Measurements from ENCODE around the gene GCN1. TPM values are rescaled to one million over a fixed set of nuclear protein-coding genes. Genes with fewer than 3 reads are reported as not detected.
A peak's percentile ranks its signal among the peaks of the same experiment; 100 is the strongest.

The GCN1 gene
- total and polyA plus RNA-seq, 2 donors (not counting 3 experiments of a cell fraction or from before 2014, with no cell fraction given) = 30.1 to 101 TPM

DNA sequence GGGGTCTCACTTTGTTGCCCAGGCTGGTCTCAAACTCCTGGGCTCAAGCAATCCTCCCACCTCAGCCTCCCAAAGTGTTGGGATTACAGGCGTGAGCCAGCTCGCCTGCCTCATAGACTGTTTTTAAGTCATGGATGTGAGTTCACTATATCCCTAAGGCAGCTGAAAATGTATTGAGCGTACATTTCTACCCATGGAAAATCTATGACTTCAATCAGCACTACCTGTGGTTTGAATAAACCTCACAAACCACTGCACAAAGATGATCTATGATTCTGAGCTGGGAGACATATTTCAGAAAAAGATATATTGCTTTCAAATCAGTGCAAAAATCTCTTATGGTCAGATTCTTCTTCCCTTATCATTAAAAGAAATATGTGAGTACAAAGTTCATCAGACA lies 22.5 kb downstream of the GCN1 start:
- dilution Hi-C loops (cut with MboI; ENCODE audit: extremely low pct_ligation_motif_present, low sequenced_read_pairs) (no loop called here), intact Hi-C loops (cut with micrococcal nuclease) (no loop called here)
- peak; percentile 4 for FAIRE-seq
- no TSS peak for BruUV-seq (replicated peaks)
- Histone ChIP-seq H4K20me1 (replicated peaks; ENCODE audit: control insufficient read depth, extremely low read depth, insufficient read depth, low read length) (no peaks in the 10 kb centered on the region), H3K27ac (ENCODE audit: insufficient read depth, low read depth, low read length) (no peak overlapping the region), H3K36me3 (ENCODE audit: control insufficient read depth in 2 of 2, extremely low read depth in 1 of 2, insufficient read depth in 2 of 2, low read length in 2 of 2) (peaks cover 22 to 32% of the 10 kb centered on the region in 2 experiments), H3K79me2 (ENCODE audit: control insufficient read depth, insufficient read depth, low read length) (no peaks in the 10 kb centered on the region), H3K27me3 (ENCODE audit: control insufficient read depth in 2 of 2, insufficient read depth in 2 of 2, low read length in 2 of 2) (no peaks in the 10 kb centered on the region), H3K4me1 (ENCODE audit: control insufficient read depth, extremely low read depth, insufficient read depth, low read length) (peaks cover 12% of the 10 kb centered on the region), H3K4me2 (ENCODE audit: insufficient read depth, low read length) (no peak overlapping the region), H3K9me3 (replicated peaks; ENCODE audit: control insufficient read depth, insufficient read depth, low read length) (no peaks in the 10 kb centered on the region), H3K9me1 (replicated peaks; ENCODE audit: control insufficient read depth, extremely low read depth, insufficient read depth, low read length) (no peaks in the 10 kb centered on the region), H3K4me3 (replicated peaks in 1 of 3; ENCODE audit: insufficient read depth in 1 of 3, low read depth in 1 of 3, low read length in 3 of 3) (no peak overlapping the region), H3K9ac (replicated peaks; ENCODE audit: extremely low read depth, insufficient read depth, low read length) (no peak overlapping the region), H2AFZ (ENCODE audit: low read depth, low read length) (no peak overlapping the region)
- TF ChIP-seq JUN (IDR thresholded peaks at IDR 0.05; ENCODE audit: borderline replicate concordance, insufficient read depth, insufficient read length, low read depth) (no peak), GATA2 (IDR thresholded peaks at IDR 0.05; ENCODE audit: insufficient read depth, insufficient read length, low read depth, low read length) (no peak), POLR2A (IDR thresholded peaks at IDR 0.05; ENCODE audit: low read depth, low read length) (no peak)
- TF ChIP-seq, protein P1, sequence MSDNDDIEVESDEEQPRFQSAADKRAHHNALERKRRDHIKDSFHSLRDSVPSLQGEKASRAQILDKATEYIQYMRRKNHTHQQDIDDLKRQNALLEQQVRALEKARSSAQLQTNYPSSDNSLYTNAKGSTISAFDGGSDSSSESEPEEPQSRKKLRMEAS (IDR thresholded peaks at IDR 0.05; ENCODE audit: insufficient read depth, insufficient read length) = no peak
- TF ChIP-seq, protein P2, sequence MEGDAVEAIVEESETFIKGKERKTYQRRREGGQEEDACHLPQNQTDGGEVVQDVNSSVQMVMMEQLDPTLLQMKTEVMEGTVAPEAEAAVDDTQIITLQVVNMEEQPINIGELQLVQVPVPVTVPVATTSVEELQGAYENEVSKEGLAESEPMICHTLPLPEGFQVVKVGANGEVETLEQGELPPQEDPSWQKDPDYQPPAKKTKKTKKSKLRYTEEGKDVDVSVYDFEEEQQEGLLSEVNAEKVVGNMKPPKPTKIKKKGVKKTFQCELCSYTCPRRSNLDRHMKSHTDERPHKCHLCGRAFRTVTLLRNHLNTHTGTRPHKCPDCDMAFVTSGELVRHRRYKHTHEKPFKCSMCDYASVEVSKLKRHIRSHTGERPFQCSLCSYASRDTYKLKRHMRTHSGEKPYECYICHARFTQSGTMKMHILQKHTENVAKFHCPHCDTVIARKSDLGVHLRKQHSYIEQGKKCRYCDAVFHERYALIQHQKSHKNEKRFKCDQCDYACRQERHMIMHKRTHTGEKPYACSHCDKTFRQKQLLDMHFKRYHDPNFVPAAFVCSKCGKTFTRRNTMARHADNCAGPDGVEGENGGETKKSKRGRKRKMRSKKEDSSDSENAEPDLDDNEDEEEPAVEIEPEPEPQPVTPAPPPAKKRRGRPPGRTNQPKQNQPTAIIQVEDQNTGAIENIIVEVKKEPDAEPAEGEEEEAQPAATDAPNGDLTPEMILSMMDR (IDR thresholded peaks at IDR 0.05; ENCODE audit: extremely low read depth in 1 of 2, insufficient read depth in 1 of 2, low read depth in 1 of 2, low read length in 2 of 2) = no peak
- no peak for DNase-seq (ENCODE audit: low read depth, low spot score)
- CTCF ChIA-PET = interaction anchor here (1.2 kb wide), 1 partner anchor 7 kb away, joined by 3 read pairs; no protein-coding TSS in a partner anchor
- POLR2A ChIA-PET = interaction anchor here (1.9 kb wide), 1 partner anchor 29 kb away, joined by 8 read pairs; the partner anchor contains the start of gene RPLP0

DNA sequence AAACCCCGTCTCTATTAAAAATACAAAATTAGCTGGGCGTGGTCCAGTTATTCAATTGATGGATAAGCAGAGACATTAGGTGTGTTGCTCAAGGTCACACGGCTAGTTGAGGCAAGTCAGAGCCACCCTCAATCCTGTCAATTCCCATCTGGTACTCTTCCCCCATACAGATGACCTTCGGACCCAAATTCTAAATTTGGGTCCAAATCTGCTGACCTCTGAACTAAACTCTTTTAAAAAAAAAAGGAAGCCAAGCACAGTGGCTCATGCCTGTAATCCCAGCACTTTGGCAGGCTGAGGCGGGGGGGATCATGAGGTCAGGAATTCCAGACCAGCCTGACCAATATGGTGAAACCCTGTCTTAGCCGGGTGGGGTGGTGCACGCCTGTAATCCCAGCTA lies 23.9 kb downstream of the GCN1 start:
- no peak overlapping the region for H3K4me3 ChIP-seq (replicated peaks in 1 of 3; ENCODE audit: insufficient read depth in 1 of 3, low read depth in 1 of 3, low read length in 3 of 3)
- intact Hi-C loops (cut with micrococcal nuclease) (no loop called here), dilution Hi-C loops (cut with MboI; ENCODE audit: extremely low pct_ligation_motif_present, low sequenced_read_pairs) (no loop called here)
- H3K9me1 ChIP-seq (replicated peaks; ENCODE audit: control insufficient read depth, extremely low read depth, insufficient read depth, low read length) = no peaks in the 10 kb centered on the region
- no peak overlapping the region for H2AFZ ChIP-seq (ENCODE audit: low read depth, low read length)
- H3K79me2 ChIP-seq (ENCODE audit: control insufficient read depth, insufficient read depth, low read length) = no peaks in the 10 kb centered on the region
- TF ChIP-seq FOS (IDR thresholded peaks at IDR 0.05; ENCODE audit: borderline replicate concordance, insufficient read depth, low read length) (no peak), GATA2 (IDR thresholded peaks at IDR 0.05; ENCODE audit: insufficient read depth, insufficient read length, low read depth, low read length) (no peak), POLR2A (IDR thresholded peaks at IDR 0.05; ENCODE audit: low read depth, low read length) (no peak), EZH2 (IDR thresholded peaks at IDR 0.05; ENCODE audit: borderline replicate concordance, low read depth, low read length, severe bottlenecking) (no peak), MYC (IDR thresholded peaks at IDR 0.05; ENCODE audit: low read depth, low read length) (no peak), JUN (IDR thresholded peaks at IDR 0.05; ENCODE audit: borderline replicate concordance, insufficient read depth, insufficient read length, low read depth) (no peak), POLR2AphosphoS5 (IDR thresholded peaks at IDR 0.05; ENCODE audit: insufficient read depth, low read depth, low read length) (no peak)
- TF ChIP-seq, protein P1 (IDR thresholded peaks at IDR 0.05; ENCODE audit: insufficient read depth, insufficient read length) = no peak
- TF ChIP-seq, protein P2 (IDR thresholded peaks at IDR 0.05; ENCODE audit: extremely low read depth in 1 of 2, insufficient read depth in 1 of 2, low read depth in 1 of 2, low read length in 2 of 2) = no peak
- H3K4me1 ChIP-seq (ENCODE audit: control insufficient read depth, extremely low read depth, insufficient read depth, low read length) = peaks cover 12% of the 10 kb centered on the region
- no peak overlapping the region for H3K27ac ChIP-seq (ENCODE audit: insufficient read depth, low read depth, low read length)
- BruUV-seq (replicated peaks) = no TSS peak
- ChIA-PET POLR2A (no interaction called here), CTCF (no interaction called here)
- no peak for DNase-seq (ENCODE audit: low read depth, low spot score)
- H3K4me2 ChIP-seq (ENCODE audit: insufficient read depth, low read length) = no peak overlapping the region
- no peak overlapping the region for H3K9ac ChIP-seq (replicated peaks; ENCODE audit: extremely low read depth, insufficient read depth, low read length)
- peaks cover 17 to 24% of the 10 kb centered on the region in 2 experiments for H3K36me3 ChIP-seq (ENCODE audit: control insufficient read depth in 2 of 2, extremely low read depth in 1 of 2, insufficient read depth in 2 of 2, low read length in 2 of 2)
- no peaks in the 10 kb centered on the region for H3K9me3 ChIP-seq (replicated peaks; ENCODE audit: control insufficient read depth, insufficient read depth, low read length)
- FAIRE-seq = no peak
- no peaks in the 10 kb centered on the region for H4K20me1 ChIP-seq (replicated peaks; ENCODE audit: control insufficient read depth, extremely low read depth, insufficient read depth, low read length)
- H3K27me3 ChIP-seq (ENCODE audit: control insufficient read depth in 2 of 2, insufficient read depth in 2 of 2, low read length in 2 of 2) = no peaks in the 10 kb centered on the region

Data from endothelial cell of umbilical vein (primary cell).